ENCODE results near the gene KLHL36.
A peak's percentile ranks its signal among the peaks of the same experiment; 100 is the strongest.
"Not testable (repeated sequence)": the region's sequence is repeated elsewhere in the genome, so short reads cannot be mapped to it uniquely, and the experiment has no call there.

Gene KLHL36

GRCh38 chr16:84616515-84616914, 31.8 kb upstream of the KLHL36 start:
- DNase-seq (ENCODE audit: low read depth): no peak

- DNase-seq (ENCODE audit: low read depth): no peak
These were observed 31.1 kb upstream of the KLHL36 start for GRCh38 chr16:84617041-84617790.

GRCh38 chr16:84617791-84618580, 30.3 kb upstream of the KLHL36 start, which contains the start of gene COTL1:
COTL1 (minus strand) TSS chr16:84618078; CDS start chr16:84617914, 164 bp downstream.
- peak; percentile 90 for DNase-seq (ENCODE audit: low read depth)

- no peak for DNase-seq (ENCODE audit: low read depth)
These were observed 29.5 kb upstream of the KLHL36 start for GRCh38 chr16:84618581-84619460.

GRCh38 chr16:84620913-84621312, 27.4 kb upstream of the KLHL36 start:
- not testable (repeated sequence) for DNase-seq (ENCODE audit: low read depth)

GRCh38 chr16:84625556-84625955, 22.8 kb upstream of the KLHL36 start:
- DNase-seq (ENCODE audit: low read depth): no peak

GRCh38 chr16:84628226-84628731, 20.0 kb upstream of the KLHL36 start:
- DNase-seq (ENCODE audit: low read depth): no peak

GRCh38 chr16:84629580-84629979, 18.7 kb upstream of the KLHL36 start:
- no peak for DNase-seq (ENCODE audit: low read depth)

- no peak for DNase-seq (ENCODE audit: low read depth)
These were observed 18.3 kb upstream of the KLHL36 start for GRCh38 chr16:84630009-84630408.

- DNase-seq (ENCODE audit: low read depth): no peak
These were observed 17.7 kb upstream of the KLHL36 start for GRCh38 chr16:84630446-84631152.

GRCh38 chr16:84631153-84631466, 17.2 kb upstream of the KLHL36 start:
- no peak for DNase-seq (ENCODE audit: low read depth)

GRCh38 chr16:84631886-84632285, 16.4 kb upstream of the KLHL36 start:
- no peak for DNase-seq (ENCODE audit: low read depth)

GRCh38 chr16:84632862-84633261, 15.4 kb upstream of the KLHL36 start:
- not testable (repeated sequence) for DNase-seq (ENCODE audit: low read depth)

GRCh38 chr16:84633622-84634021, 14.7 kb upstream of the KLHL36 start:
- no peak for DNase-seq (ENCODE audit: low read depth)

GRCh38 chr16:84635702-84636101, 12.6 kb upstream of the KLHL36 start:
- no peak for DNase-seq (ENCODE audit: low read depth)

- no peak for DNase-seq (ENCODE audit: low read depth)
These were observed 10.6 kb upstream of the KLHL36 start for GRCh38 chr16:84637709-84638108.

- no peak for DNase-seq (ENCODE audit: low read depth)
These were observed 10.0 kb upstream of the KLHL36 start for GRCh38 chr16:84638231-84638806.

- DNase-seq (ENCODE audit: low read depth): no peak
These were observed 8.2 kb upstream of the KLHL36 start for GRCh38 chr16:84640145-84640544.

- no peak for DNase-seq (ENCODE audit: low read depth)
These were observed 6.5 kb upstream of the KLHL36 start for GRCh38 chr16:84641643-84642358.

- DNase-seq (ENCODE audit: low read depth): no peak
These were observed 5.1 kb upstream of the KLHL36 start for GRCh38 chr16:84643180-84643583.

- no peak for DNase-seq (ENCODE audit: low read depth)
These were observed 4.6 kb upstream of the KLHL36 start for GRCh38 chr16:84643674-84644073.
